Ovary (tissue), 9 donors: Measurements from ENCODE around the gene TSHZ2. TPM values are rescaled to one million over a fixed set of nuclear protein-coding genes. Genes with fewer than 3 reads are reported as not detected.
"Not testable (repeated sequence)": the region's sequence is repeated elsewhere in the genome, so short reads cannot be mapped to it uniquely, and the experiment has no call there.

ENCODE experiments used
- DNase-seq, 5 donors: peaks; one replicate each; pipeline ENCODE4 v3.0.0-alpha.2; 2019 to 2020
- H3K27ac ChIP-seq, 2 donors: fragments of 200-600 bp; one replicate each; pipeline versions ENCODE4 v1.5.1 to v1.8.0; 2019 to 2022
- H3K27me3 ChIP-seq: fragments of 200-600 bp; one replicate; pipeline ENCODE4 v1.8.0; 2022
- H3K36me3 ChIP-seq: fragments of 200-600 bp; sonication (generic); one replicate; pipeline ENCODE4 v1.5.1; 2019
- H3K4me1 ChIP-seq: one replicate; pipeline ENCODE4 v1.8.1; 2013; ENCODE audit warnings: mild to moderate bottlenecking, moderate library complexity; ENCODE audit not compliant: insufficient read depth
- H3K4me3 ChIP-seq: fragments of 200-600 bp; sonication (generic); one replicate; pipeline ENCODE4 v1.5.1; 2017
- H3K9me3 ChIP-seq, 2 donors: fragments of 200-600 bp in 1 of 2; sonication (generic) in 1 of 2; one replicate each; pipeline versions ENCODE4 v1.5.1 to v1.8.1; 2013 to 2019; ENCODE audit warnings: mild to moderate bottlenecking in 1 of 2, moderate library complexity in 1 of 2
- EP300 ChIP-seq: sonication (generic); formaldehyde crosslinking; IDR thresholded peaks from one replicate; pipeline ENCODE4 v1.6.1; 2017; ENCODE audit warnings: antibody characterized with exemption
- POLR2A ChIP-seq: fragments of 450-650 bp; IDR thresholded peaks from one replicate; pipeline ENCODE4 v1.6.1; 2017; ENCODE audit warnings: antibody characterized with exemption, mild to moderate bottlenecking, moderate library complexity
- WGBS, 3 donors: extraction: QIAGEN DNeasy Blood & Tissue Kit in 1 of 3; methylation state at CpG; one replicate each; pipeline versions ENCODE4 v1.1.5 to v1.1.7; 2013 to 2017; 5-methylcytosine and 5-hydroxymethylcytosine counted together
- intact Hi-C, 4 donors: fragments of 100-400 bp; cut with DNase I; formaldehyde crosslinking; loops; one replicate each; pipeline versions ENCODE4 v1.11.0 to v1.15.1; 2022 to 2023
- polyA plus RNA-seq, 2 donors: library from polyadenylated mRNA; stranded (reverse); fragments of 200-250 nt in 1 of 2; fragments of 350-450 nt in 1 of 2; fragmentation: Illumina TruSeq in 1 of 2; extraction: RNeasy Lipid Tissue Mini Kit (QIAGEN cat#74804) in 1 of 2; gene quantifications; one replicate each; pipeline ENCODE4 v1.2.3, GENCODE V29; 2013 to 2014
- total RNA-seq, 7 donors: library from RNA; depleted of rRNA in 2 of 7; stranded (reverse); fragments of >200 nt in 2 of 7; fragmentation: NEBNext Ultra II Directional in 3 of 7; extraction: Animal tissue kit (Norgen Biotek cat#: 25700) in 3 of 7; gene quantifications; one replicate each; pipeline versions ENCODE4 v1.1.0 to v1.2.4, GENCODE V29; 2016 to 2023
- TF ChIP-seq, protein P1 (sequence below), 3 donors: fragments of 450-650 bp in 2 of 3; fragments of 200-600 bp in 1 of 3; IDR thresholded peaks; one replicate each; pipeline versions ENCODE4 v1.5.1 to v1.8.0; 2016 to 2022; ENCODE audit warnings: antibody characterized with exemption in 3 of 3, mild to moderate bottlenecking in 1 of 3
- donor health status: DM: no; HTN: no; CAD: no; lungs with moderate emphysema.
- donor health status: DM: no; HTN: no; CAD: no.
- donor health status: Bipolar disorder and iron deficiency.
- donor health status: DM: yes; HTN: yes; CAD: no.
- donor health status: DM: no; HTN: no; CAD: no.
- donor health status: DM: yes; HTN: yes; CAD: no.

Gene TSHZ2
- total and polyA plus RNA-seq, 9 donors = 18.2 to 113 (median 40.2) TPM

GRCh38 chr20:53524589-53525312 is 552.6 kb downstream of the TSHZ2 start:
- Histone ChIP-seq H3K36me3 (no peaks in the 10 kb centered on the region), H3K27me3 (no peaks in the 10 kb centered on the region), H3K9me3 (no peaks in the 10 kb centered on the region), H3K4me1 (no peaks in the 10 kb centered on the region), H3K4me3 (no peak overlapping the region), H3K27ac (no peak overlapping the region)
- no peak for DNase-seq
- intact Hi-C loops = no loop called here
- 62 to 68% (median 66%) methylated on average over 13 of the region's 13 CpGs for WGBS, 3 donors
- TF ChIP-seq POLR2A (no peak), EP300 (no peak)
- TF ChIP-seq, protein P1, sequence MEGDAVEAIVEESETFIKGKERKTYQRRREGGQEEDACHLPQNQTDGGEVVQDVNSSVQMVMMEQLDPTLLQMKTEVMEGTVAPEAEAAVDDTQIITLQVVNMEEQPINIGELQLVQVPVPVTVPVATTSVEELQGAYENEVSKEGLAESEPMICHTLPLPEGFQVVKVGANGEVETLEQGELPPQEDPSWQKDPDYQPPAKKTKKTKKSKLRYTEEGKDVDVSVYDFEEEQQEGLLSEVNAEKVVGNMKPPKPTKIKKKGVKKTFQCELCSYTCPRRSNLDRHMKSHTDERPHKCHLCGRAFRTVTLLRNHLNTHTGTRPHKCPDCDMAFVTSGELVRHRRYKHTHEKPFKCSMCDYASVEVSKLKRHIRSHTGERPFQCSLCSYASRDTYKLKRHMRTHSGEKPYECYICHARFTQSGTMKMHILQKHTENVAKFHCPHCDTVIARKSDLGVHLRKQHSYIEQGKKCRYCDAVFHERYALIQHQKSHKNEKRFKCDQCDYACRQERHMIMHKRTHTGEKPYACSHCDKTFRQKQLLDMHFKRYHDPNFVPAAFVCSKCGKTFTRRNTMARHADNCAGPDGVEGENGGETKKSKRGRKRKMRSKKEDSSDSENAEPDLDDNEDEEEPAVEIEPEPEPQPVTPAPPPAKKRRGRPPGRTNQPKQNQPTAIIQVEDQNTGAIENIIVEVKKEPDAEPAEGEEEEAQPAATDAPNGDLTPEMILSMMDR (IDR thresholded peaks at IDR 0.05) = no peak

DNA sequence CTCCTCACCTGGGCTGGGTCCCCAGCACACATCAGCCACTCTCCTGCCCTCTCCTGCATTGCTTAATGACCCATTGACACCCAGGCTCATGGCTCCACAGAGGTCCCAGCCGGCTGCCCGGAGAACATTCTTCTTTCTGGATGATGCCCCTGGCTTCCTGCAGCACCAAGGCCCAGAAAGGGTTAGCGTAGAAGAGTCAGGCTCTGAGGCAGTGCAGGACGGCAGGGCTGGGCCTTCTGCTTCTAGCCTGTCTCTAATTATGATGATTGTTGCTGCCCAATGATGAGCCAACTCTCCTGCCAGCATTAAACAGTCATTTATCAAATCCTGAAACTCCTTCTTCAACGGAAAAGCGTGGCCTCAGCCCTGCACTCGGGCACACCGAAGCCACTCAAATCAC is 555.0 kb downstream of the TSHZ2 start:
- Histone ChIP-seq H3K4me3 (no peak overlapping the region), H3K4me1 (no peaks in the 10 kb centered on the region), H3K27ac (no peak overlapping the region), H3K36me3 (no peaks in the 10 kb centered on the region), H3K9me3 (no peaks in the 10 kb centered on the region), H3K27me3 (no peaks in the 10 kb centered on the region)
- WGBS, 3 donors = 79 to 89% (median 85%) methylated on average over 8 of the region's 8 CpGs
- no peak for TF ChIP-seq EP300
- no peak for TF ChIP-seq POLR2A
- TF ChIP-seq, protein P1 (IDR thresholded peaks at IDR 0.05) = no peak
- intact Hi-C loops = no loop called here
- no peak for DNase-seq

DNA sequence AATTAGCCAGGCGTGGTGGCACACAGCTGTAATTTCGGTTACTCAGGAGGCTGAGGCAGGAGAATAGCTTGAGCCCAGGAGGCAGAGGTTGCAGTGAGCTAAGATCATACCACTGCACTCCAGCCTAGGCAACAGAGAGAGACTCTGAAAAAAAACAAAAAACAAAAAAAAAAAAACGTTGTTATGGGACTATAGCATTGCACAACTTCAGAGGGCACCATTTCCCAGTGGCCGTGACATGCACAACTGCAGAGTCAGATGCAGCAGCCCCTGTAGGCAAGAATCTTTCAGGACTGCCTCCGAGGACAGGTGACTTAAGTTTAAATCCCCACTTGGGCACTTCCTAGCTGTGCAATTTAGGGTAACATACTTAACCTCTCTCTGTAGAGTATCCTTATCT is 557.5 kb downstream of the TSHZ2 start:
- Histone ChIP-seq H3K27ac (no peak overlapping the region), H3K4me1 (no peaks in the 10 kb centered on the region), H3K27me3 (no peaks in the 10 kb centered on the region), H3K9me3 (no peaks in the 10 kb centered on the region), H3K4me3 (no peak overlapping the region), H3K36me3 (no peaks in the 10 kb centered on the region)
- no peak for DNase-seq
- WGBS, 3 donors = 86 to 87% (median 86%) methylated on average over 5 of the region's 5 CpGs
- TF ChIP-seq POLR2A (no peak), EP300 (no peak)
- TF ChIP-seq, protein P1 (IDR thresholded peaks at IDR 0.05) = no peak
- intact Hi-C loops = no loop called here

DNA sequence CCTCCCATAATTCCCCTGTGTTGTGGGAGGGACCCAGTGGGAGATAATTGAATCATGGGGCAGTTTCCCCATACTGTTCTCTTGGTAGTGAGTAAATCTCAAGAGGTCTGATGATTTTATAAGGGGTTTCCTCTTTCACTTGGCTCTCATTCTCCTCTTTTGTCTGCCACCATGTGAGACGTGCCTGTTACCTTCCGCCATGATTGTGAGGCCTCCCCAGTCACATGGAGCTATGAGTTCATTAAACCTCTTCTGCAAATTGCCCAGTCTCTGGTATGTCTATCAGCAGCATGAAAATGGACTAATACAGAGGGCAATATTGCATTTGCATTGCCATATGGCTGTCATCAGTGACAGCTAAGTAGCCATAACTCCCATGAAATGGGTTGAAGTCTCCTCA is 558.3 kb downstream of the TSHZ2 start:
- no peak for TF ChIP-seq POLR2A
- TF ChIP-seq EP300 = no peak
- TF ChIP-seq, protein P1 (IDR thresholded peaks at IDR 0.05) = no peak
- intact Hi-C loops = no loop called here
- H3K27me3 ChIP-seq = no peaks in the 10 kb centered on the region
- 60 to 67% (median 63%) methylated on average over 2 of the region's 2 CpGs for WGBS, 3 donors
- no peaks in the 10 kb centered on the region for H3K9me3 ChIP-seq
- DNase-seq = no peak
- no peak overlapping the region for H3K27ac ChIP-seq
- H3K36me3 ChIP-seq = no peaks in the 10 kb centered on the region
- H3K4me3 ChIP-seq = no peak overlapping the region
- H3K4me1 ChIP-seq = no peaks in the 10 kb centered on the region

DNA sequence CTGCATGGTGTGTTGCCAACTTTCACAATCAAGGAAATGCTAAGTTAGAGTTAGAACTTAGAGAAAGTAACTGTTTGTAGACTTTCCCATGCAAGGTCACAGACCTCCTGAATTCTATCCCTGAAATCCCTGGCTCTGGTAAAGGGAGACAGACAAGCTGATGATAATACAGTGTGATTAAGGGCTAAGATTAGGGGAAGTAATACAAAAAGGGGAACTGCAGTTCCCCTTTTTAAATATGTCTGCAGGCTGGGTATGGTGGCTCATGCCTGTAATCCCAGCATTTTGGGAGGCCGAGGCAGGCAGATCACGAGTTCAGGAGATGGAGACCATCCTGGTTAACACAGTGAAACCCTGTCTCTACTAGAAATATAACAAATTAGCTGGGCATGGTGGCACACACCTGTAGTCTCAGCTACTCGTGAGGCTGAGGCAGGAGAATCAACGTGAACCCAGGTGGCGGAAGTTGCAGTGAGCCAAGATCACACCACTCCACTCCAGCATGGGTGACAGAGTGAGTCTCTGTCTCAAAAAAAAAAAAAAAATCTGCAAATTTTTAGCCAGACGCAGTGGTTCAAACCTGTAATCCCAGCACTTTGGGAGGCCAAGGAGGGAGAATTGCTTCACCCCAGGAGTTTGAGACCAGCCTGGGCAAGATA is 560.6 kb downstream of the TSHZ2 start:
- H3K4me1 ChIP-seq, H3K4me3 ChIP-seq, H3K27me3 ChIP-seq, H3K27ac ChIP-seq, H3K9me3 ChIP-seq, intact Hi-C loops, DNase-seq, H3K36me3 ChIP-seq: not testable (repeated sequence)
- WGBS, 3 donors = 87 to 94% (median 87%) methylated on average over 6 of the region's 6 CpGs
